ENCODE results near the gene TRIP10.
A peak's percentile ranks its signal among the peaks of the same experiment; 100 is the strongest.

Gene TRIP10

DNA sequence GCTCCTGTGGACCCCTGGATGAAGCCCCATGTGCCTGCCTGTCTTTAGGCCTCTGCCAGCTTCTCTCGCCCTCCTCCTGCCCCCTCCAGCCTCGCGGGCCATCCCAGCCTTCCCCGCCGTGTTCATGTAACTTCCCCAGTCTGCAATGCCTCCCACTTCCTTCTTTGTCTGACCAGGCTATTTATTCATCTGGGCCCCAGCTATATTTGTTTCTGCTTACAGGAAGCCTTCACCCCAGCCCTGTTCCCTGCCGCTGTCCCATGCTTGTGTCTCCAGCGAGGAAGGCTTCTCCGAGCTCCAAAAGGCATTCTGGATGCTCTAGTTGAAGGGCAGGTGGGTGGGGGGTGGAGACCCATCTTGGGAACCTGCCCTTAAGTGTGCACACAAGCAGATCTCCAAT, 11.1 kb upstream of the TRIP10 start:
- peaks cover 7% of the 10 kb centered on the region for H3K4me1 Mint-ChIP-seq (ENCODE audit: low read depth)

DNA sequence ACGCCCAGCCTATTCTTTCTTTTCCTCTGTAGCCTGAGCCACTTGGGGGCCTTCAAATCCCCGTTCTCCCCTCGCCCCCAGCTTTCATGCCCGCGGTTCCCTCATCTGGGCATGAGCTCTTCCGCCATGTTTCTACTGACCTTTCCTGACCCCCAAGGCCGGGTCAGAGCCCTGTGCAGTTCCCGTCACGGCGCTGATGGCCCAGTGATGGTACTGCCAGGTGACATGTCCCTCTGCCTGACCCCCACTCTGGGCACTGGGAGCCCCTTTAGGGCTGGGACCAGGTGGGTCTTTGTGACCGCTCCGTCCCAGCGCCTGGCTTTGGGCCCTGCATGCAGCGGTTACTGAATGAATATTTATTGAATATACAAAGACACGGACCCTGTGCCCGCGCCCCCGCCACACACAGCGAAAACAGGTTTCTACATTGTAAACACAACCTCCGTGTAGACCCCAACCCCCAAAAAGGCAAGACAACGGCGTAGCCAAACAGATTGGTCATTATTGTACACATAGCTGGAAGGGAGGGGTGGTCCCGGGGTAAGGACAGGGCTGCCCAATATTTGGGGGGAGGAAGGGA, 9.8 kb upstream of the TRIP10 start:
- H3K36me3 Mint-ChIP-seq (ENCODE audit: low read depth): peaks cover 12% of the 10 kb centered on the region
- H3K27me3 Mint-ChIP-seq (ENCODE audit: low read depth): no peaks in the 10 kb centered on the region
- H3K27ac Mint-ChIP-seq: no peak overlapping the region
- H3K4me1 Mint-ChIP-seq (ENCODE audit: low read depth): peaks cover 4% of the 10 kb centered on the region
- H3K4me3 Mint-ChIP-seq: no peak overlapping the region
- H3K9me3 Mint-ChIP-seq: no peaks in the 10 kb centered on the region

More for the DNA sequence above, 11.1 kb upstream of the TRIP10 start:
- no peaks in the 10 kb centered on the region for H3K9me3 Mint-ChIP-seq
- no peak overlapping the region for H3K4me3 Mint-ChIP-seq
- H3K27ac Mint-ChIP-seq: no peak overlapping the region
- H3K27me3 Mint-ChIP-seq (ENCODE audit: low read depth): peaks cover 3% of the 10 kb centered on the region
- peaks cover 10% of the 10 kb centered on the region for H3K36me3 Mint-ChIP-seq (ENCODE audit: low read depth)

DNA sequence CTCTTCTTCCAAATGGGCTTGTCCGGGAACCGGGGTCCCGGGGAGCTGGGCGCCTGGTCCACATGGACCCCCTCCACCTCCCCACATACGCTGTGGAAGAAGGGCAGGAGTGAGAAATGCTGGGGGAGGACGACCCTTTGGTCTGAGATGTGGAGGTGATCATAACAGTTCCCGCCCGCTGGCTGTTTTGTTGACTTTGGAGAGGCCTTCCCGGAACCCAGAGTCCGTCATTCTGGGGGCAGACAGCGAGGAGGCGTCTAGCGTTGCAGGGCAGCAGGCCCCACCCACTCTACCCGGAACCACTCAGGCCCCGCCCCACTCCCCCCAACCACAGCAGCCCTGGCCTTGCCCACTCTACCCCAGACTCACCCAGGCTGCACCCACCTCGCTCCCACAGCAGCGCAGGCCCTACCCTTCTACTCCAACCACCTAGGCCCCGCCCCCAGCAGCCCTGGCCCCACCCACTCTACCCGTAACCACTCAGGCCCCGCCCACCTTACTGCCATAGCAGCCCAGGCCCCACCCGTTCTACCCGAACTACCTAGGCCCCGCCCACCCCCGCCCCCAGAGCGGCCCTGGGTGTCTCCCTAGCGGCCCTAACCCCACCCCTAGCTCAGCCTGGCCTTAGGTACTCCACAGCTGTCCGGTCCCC, 9.2 kb upstream of the TRIP10 start:
- Mint-ChIP-seq H3K9me3 (no peaks in the 10 kb centered on the region), H3K27ac (no peak overlapping the region), H3K4me3 (no peak overlapping the region), H3K27me3 (ENCODE audit: low read depth) (no peaks in the 10 kb centered on the region), H3K4me1 (ENCODE audit: low read depth) (peaks cover 1% of the 10 kb centered on the region), H3K36me3 (ENCODE audit: low read depth) (peaks cover 12% of the 10 kb centered on the region)

DNA sequence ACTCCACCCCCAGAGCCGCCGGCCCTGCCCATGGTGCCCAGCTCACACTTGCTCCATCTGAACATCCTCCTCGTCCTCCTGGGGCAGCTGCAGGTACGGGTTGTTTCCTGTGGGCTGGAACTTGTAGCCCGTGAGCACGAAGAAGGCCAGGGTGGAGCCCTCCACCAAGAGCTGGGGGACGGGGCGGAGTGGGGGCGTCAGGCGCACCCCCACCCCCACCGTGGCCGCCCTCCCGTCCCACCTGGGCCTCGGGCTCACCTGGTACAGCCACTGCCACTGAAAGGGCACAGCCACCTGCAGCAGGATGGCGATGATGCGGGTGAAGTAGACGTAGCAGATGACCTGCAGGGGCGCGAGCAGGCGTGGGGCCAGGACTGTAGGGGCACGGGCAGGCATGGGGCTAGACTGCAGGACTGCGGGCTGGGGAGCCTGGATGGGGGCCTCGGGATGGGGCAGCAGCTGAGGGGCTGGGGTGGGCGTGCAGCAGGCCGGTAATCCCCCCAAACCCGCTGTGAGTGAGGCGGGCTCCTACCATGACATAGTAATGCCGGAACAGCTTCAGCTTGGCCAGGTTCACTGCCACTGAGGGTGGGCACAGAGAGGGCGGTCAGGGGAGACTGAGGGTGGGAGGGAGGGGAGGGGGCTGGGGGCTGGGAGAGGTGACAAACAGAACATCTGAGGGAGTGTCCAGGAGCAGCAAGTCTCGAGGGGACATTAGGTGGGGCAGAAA, 8.4 kb upstream of the TRIP10 start:
- peaks cover 6% of the 10 kb centered on the region for H3K4me1 Mint-ChIP-seq (ENCODE audit: low read depth)
- no peaks in the 10 kb centered on the region for H3K9me3 Mint-ChIP-seq
- no peak overlapping the region for H3K4me3 Mint-ChIP-seq
- no peak overlapping the region for H3K27ac Mint-ChIP-seq
- H3K27me3 Mint-ChIP-seq (ENCODE audit: low read depth): no peaks in the 10 kb centered on the region
- peaks cover 15% of the 10 kb centered on the region for H3K36me3 Mint-ChIP-seq (ENCODE audit: low read depth)

DNA sequence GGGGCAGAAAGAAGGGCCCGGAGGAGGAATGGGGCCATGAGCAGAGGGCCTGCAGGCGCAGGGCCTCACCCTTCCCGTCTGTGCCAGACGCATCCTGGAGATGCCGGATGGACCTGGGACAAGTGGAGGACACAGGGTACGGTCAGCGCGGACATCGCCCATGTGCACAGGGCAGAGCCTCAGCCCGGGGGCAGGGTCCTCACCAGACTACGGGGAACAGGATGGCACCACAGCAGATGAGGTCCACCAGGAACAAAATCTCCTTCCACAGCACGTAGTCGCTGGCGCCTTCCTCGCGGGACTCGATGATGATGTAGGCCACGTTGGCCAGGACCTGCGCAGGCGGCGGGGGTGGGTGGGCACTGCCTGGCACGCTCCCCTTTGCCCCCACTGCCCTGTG, 7.7 kb upstream of the TRIP10 start:
- H3K27ac Mint-ChIP-seq: no peak overlapping the region
- peaks cover 18% of the 10 kb centered on the region for H3K36me3 Mint-ChIP-seq (ENCODE audit: low read depth)
- peaks cover 9% of the 10 kb centered on the region for H3K4me1 Mint-ChIP-seq (ENCODE audit: low read depth)
- H3K27me3 Mint-ChIP-seq (ENCODE audit: low read depth): no peaks in the 10 kb centered on the region
- no peak overlapping the region for H3K4me3 Mint-ChIP-seq
- no peaks in the 10 kb centered on the region for H3K9me3 Mint-ChIP-seq

DNA sequence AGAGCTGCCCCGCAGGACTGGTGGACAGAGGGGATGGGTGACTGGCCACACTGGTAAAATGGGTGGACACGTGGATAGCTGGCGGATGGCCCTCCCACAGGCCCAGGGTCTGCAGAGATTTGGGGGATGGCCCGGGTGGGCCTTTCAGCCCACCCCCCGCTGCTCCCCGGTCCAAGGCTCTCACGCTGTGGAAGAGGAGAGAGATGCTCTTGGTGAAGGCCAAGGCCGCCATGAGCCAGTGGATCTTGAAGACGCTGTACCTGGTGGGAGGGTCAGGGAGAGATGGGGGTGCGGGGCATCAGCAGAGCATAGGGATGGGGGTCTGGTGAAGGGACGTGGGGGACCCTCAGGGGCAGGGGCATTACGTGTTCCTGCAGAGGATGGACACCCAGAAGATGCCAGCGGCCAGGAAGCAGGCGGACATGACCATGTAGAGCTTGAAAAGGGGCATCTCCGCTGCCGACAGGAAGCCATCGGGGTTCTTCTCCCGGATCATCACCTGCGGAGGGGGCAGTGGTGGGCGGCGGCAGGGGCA, 6.6 kb upstream of the TRIP10 start:
- Mint-ChIP-seq H3K4me3 (no peak overlapping the region), H3K27me3 (ENCODE audit: low read depth) (no peaks in the 10 kb centered on the region), H3K27ac (no peak overlapping the region), H3K9me3 (no peaks in the 10 kb centered on the region), H3K4me1 (ENCODE audit: low read depth) (peaks cover 11% of the 10 kb centered on the region), H3K36me3 (ENCODE audit: low read depth) (peaks cover 18% of the 10 kb centered on the region)

DNA sequence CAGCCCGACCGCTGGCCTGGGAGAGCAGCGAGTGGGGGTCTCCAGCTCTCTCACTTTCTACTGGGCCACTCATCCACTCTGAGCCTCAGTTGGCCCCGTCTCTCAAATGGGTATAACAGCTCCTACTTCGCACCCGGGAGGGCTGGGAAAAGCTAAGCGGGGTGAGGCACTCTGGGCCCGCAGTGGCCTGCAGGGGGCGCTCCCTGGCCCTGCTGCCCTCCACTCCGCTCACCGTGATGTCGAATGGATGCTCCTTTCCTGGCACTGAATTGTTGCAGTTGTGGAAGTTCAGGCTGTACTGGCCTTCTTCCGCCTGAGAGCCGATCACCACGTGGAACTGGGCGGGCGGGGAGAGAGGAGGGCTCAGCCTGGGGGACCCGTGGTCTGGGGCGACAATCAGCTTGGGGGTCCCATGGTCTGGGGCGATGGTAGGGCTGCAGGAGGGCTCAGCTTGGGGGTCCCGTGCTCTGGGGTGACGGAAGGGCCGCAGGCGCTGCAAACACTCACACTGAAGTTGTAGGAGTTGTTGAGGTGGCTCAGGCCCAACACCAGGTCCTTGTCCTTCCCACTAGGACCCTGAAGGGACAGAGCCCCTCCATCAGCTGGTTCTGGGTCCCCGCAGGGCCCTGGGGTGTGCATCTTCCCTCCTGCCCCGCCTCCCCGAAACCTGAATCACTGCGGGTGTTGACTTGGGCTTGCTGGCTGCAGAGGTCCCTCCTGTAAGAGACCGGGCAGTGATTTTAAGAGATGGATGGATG, 6.0 kb upstream of the TRIP10 start:
- Mint-ChIP-seq H3K27ac (no peak overlapping the region), H3K4me3 (no peak overlapping the region), H3K4me1 (ENCODE audit: low read depth) (peaks cover 18% of the 10 kb centered on the region), H3K27me3 (ENCODE audit: low read depth) (no peaks in the 10 kb centered on the region), H3K9me3 (no peaks in the 10 kb centered on the region), H3K36me3 (ENCODE audit: low read depth) (peaks cover 18% of the 10 kb centered on the region)

DNA sequence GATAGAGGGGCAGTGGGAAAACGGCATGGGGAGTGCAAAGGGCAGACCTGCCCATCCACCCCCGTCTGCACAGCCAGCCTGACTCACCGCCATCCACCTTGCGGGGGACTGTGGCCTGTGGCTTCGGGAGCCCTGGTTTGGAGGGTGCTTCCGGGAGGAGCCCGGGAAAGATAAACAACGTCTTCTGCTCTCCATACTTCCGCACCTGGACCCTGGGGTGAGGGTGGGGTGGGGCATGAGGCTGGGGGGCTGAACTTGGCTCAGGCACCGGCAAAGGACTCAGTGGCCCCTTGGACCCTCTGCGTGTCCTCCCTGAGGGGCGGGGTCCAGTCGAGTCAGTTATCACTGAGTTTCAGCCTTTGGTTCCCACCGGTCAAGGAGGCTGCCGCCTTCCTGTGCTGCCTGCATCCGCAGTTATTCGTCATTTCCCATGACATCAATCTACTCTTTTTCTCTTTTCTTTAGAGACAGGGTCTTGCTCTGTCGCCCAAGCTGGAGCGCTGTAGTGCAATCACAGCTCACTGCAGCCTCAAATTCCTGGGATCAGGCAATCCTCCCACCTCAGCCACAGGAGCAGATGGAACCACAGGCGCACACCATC, 5.3 kb upstream of the TRIP10 start:
- Mint-ChIP-seq H3K27me3 (ENCODE audit: low read depth) (no peaks in the 10 kb centered on the region), H3K4me3 (no peak overlapping the region), H3K36me3 (ENCODE audit: low read depth) (peaks cover 18% of the 10 kb centered on the region), H3K9me3 (no peaks in the 10 kb centered on the region), H3K27ac (no peak overlapping the region), H3K4me1 (ENCODE audit: low read depth) (peaks cover 23% of the 10 kb centered on the region)

DNA sequence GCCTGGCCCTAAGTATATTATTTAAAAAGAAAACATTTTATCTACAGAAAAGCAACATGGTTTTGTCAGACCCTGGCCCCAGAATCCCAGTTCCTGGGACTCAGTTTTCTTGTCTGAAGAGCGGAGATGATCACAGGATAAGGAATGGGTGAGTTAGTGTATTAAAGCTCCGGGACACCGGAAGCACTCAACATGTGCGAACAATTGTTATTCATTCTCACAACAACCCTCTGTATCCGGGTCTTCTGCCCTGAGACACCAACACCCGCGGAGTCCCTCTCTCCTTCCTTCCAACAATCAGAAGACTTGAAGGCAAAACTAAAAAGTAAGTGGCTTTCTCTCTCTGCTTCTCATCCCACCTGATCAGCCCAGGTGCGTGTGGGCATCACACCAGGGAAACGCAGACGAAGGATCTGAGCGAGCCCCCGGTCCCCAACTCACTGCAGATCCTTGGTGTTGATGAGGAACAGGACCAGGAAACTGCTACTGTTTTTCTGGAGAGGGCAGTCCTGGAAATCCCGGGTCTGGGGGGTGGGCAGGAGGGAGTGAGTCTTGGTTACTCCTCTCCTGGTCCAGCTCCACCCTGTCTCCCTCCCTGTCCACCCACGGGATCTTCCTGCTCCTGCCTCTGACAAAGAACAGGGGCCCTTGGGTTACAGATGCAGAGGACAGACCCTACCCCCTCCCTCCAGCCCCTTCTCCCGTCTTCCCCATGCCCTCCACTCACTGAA, 4.1 kb upstream of the TRIP10 start:
- H3K4me3 Mint-ChIP-seq: peak overlapping the region; percentile 97
- H3K4me1 Mint-ChIP-seq (ENCODE audit: low read depth): peaks cover 25% of the 10 kb centered on the region
- peaks cover 14% of the 10 kb centered on the region for H3K36me3 Mint-ChIP-seq (ENCODE audit: low read depth)
- peak overlapping the region; percentile 100 for H3K27ac Mint-ChIP-seq
- no peaks in the 10 kb centered on the region for H3K9me3 Mint-ChIP-seq
- no peaks in the 10 kb centered on the region for H3K27me3 Mint-ChIP-seq (ENCODE audit: low read depth)

DNA sequence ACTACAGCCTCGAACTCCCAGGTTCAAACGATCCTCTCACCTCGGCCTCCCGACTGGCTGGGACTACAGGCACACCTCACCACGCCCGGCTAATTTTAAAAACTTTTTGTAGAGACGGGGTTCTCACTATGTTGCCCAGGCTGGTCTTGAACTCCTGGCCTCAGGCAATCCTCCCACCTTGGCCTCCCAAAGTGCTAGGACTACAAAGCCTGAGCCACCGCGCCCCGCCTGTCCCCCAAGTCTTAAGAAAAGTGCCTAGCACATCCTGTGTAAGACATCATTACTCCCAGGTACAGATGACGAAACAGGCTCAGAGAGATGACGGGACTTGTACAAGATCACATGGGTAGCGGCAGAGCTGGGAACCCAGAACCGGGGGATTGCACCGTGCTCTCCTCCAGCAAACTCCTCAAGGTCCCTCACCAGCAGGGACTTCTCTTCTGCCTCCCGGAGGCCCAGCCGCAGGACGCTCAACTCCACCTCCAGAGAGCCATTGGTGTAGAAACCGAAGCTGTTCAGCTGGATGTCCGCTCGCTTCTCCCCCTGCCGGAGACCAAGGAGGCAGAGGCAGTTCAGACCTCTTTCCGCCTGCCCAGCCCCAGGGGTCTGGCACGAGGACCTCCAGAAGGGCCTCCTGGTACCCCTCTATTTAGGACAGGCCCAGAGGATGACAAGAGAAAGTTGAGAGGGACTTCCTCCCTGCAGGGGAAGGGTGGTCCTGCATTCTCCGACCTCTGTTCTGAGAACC, 3.1 kb upstream of the TRIP10 start:
- no peaks in the 10 kb centered on the region for H3K9me3 Mint-ChIP-seq
- H3K36me3 Mint-ChIP-seq (ENCODE audit: low read depth): peaks cover 14% of the 10 kb centered on the region
- H3K27me3 Mint-ChIP-seq (ENCODE audit: low read depth): no peaks in the 10 kb centered on the region
- peak overlapping the region; percentile 97 for H3K4me3 Mint-ChIP-seq
- peaks cover 31% of the 10 kb centered on the region for H3K4me1 Mint-ChIP-seq (ENCODE audit: low read depth)
- H3K27ac Mint-ChIP-seq: peak overlapping the region; percentile 100

DNA sequence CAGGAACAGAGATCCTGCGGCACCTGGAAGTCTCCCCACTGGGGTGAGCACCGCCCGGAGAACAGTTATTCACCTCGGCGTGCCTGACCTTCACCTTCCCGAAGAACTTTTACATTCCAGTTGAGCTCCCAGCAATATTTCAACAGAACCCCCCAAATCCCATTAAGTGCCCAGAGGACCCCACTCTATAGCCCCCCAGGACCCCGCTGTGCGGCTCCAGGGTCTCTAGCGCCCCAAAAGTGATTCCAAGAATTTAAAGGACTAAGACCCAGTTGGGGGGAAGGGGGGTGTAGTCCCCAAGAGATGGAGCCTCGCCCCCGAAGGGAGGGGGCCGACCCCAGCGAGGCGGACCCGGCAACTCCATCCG, 2.6 kb upstream of the TRIP10 start:
- H3K27me3 Mint-ChIP-seq (ENCODE audit: low read depth): no peaks in the 10 kb centered on the region
- peaks cover 32% of the 10 kb centered on the region for H3K4me1 Mint-ChIP-seq (ENCODE audit: low read depth)
- H3K9me3 Mint-ChIP-seq: no peaks in the 10 kb centered on the region
- peak overlapping the region; percentile 100 for H3K27ac Mint-ChIP-seq
- H3K4me3 Mint-ChIP-seq: peak overlapping the region; percentile 97
- peaks cover 14% of the 10 kb centered on the region for H3K36me3 Mint-ChIP-seq (ENCODE audit: low read depth)

DNA sequence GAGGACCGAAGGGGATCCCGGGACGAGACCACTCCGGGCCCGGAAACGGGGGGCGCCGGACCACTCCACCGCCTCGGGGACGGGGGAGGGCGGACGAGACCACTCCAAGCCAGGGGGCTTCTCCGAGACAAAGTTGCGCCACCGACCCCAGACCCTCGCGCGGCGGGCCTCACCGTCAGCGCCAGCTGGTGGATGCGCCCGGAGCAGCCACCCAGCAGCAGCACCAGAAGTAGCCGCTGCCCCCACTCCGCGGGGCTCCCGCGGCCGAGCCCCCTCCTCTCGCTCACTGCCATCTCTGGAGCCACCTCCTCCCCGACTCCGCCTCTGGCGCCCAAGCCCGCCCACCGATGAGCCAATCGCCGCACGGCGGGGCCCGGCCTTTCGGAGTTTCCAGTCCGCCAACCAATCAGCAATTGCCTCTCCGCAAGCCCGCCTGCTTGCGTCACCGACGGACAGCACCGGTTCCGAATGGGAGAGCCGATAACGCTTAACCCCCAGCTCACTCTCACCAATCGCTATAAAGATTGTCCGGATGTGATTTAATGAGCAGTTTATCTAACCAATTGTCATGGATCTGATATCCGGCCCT, 2.1 kb upstream of the TRIP10 start, which contains the start of gene GPR108:
Gene GPR108 (minus strand): TSS at position 297 of the 589 bp plus-strand sequence. CDS start 4 bp downstream, at position 293.
- Mint-ChIP-seq H3K36me3 (ENCODE audit: low read depth) (peaks cover 15% of the 10 kb centered on the region), H3K9me3 (no peaks in the 10 kb centered on the region), H3K4me1 (ENCODE audit: low read depth) (peaks cover 35% of the 10 kb centered on the region), H3K4me3 (peak within 1 kb of the TSS; percentile 97), H3K27ac (peak within 1 kb of the TSS; percentile 100), H3K27me3 (ENCODE audit: low read depth) (no peaks in the 10 kb centered on the region)

Measured in T-helper 1 cell treated with Interleukin-12 subunit alpha and Interleukin-12 subunit beta and Interleukin-4 antibody, amounts not matched to agents 30 μg/mL and 1 μg/mL, for 36 hours (primary cell).